Measurements from ENCODE around the gene ALPG. TPM values are rescaled to one million over a fixed set of nuclear protein-coding genes. Genes with fewer than 3 reads are reported as not detected.
"Not testable (repeated sequence)": the region's sequence is repeated elsewhere in the genome, so short reads cannot be mapped to it uniquely, and the experiment has no call there.

ALPG gene
- total RNA-seq, 2 donors from 2014 or later = not detected

DNA sequence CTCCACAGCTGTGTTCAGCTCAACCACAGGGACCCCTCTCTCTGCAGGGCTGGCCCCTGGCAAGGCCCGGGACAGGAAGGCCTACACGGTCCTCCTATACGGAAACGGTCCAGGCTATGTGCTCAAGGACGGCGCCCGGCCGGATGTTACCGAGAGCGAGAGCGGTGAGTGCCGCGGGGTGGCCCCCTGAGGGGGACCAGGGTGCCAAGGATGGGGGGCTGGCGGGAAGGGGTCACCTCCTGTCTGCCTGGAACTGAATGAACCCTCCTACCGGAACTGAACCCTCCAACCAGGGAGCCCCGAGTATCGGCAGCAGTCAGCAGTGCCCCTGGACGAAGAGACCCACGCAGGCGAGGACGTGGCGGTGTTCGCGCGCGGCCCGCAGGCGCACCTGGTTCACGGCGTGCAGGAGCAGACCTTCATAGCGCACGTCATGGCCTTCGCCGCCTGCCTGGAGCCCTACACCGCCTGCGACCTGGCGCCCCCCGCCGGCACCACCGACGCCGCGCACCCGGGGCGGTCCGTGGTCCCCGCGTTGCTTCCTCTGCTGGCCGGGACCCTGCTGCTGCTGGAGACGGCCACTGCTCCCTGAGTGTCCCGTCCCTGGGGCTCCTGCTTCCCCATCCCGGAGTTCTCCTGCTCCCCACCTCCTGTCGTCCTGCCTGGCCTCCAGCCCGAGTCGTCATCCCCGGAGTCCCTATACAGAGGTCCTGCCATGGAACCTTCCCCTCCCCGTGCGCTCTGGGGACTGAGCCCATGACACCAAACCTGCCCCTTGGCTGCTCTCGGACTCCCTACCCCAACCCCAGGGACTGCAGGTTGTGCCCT lies 25.2 kb upstream of the ALPG start:
- peak overlapping the region; percentile 24 to 31 for H3K4me3 Mint-ChIP-seq
- DNase-seq = peak; percentile 28 to 40
- H3K27me3 Mint-ChIP-seq (ENCODE audit: low read depth) = peaks cover 17% of the 10 kb centered on the region
- not testable (repeated sequence) for H3K4me1 Mint-ChIP-seq (ENCODE audit: low read depth); H3K27ac Mint-ChIP-seq; H3K36me3 Mint-ChIP-seq (ENCODE audit: insufficient read depth in 2 of 2); H3K9me3 Mint-ChIP-seq
- ATAC-seq (replicated peaks in 1 of 2) = peak; percentile 74 to 83

DNA sequence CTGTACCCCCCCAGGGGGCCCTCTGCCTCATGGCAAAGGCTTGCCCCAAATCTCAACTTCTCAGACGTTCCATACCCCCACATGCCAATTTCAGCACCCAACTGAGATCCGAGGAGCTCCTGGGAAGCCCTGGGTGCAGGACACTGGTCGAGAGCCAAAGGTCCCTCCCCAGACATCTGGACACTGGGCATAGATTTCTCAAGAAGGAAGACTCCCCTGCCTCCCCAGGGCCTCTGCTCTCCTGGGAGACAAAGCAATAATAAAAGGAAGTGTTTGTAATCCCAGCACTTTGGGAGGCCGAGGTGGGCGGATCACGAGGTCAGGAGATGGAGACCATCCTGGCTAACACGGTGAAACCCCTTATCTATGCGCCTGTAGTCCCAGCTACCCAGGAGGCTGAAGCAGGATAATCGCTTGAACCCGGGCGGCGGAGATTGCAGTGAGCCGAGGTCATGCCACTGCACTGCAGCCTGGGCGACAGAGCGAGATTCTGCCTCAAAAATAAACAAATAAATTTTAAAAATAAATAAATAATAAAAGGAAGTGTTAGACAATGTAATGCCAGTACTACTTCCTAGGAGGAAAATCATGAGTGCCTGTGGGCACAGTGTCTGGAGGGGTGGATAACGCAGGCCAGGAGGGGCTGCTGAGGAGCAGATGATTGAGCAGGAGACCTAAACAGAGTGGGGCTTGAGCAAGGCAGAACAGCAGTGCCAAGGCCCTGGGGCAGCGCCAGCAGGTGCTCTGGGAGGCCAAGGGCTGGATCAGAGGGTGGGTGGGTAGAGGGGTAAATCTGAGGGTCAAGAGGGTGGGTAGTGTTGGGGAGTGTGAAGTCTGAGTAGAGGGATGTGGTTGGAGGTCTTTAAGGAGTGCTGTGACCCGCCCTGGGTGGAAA lies 24.1 kb upstream of the ALPG start:
- Mint-ChIP-seq H3K4me3 (no peak overlapping the region), H3K36me3 (ENCODE audit: insufficient read depth in 2 of 2) (no peaks in the 10 kb centered on the region), H3K27ac (peak overlapping the region; percentile 19), H3K27me3 (ENCODE audit: low read depth) (peaks cover 17% of the 10 kb centered on the region), H3K9me3 (no peaks in the 10 kb centered on the region), H3K4me1 (ENCODE audit: low read depth) (no peaks in the 10 kb centered on the region)
- no peak for DNase-seq
- no peak for ATAC-seq (replicated peaks in 1 of 2)

DNA sequence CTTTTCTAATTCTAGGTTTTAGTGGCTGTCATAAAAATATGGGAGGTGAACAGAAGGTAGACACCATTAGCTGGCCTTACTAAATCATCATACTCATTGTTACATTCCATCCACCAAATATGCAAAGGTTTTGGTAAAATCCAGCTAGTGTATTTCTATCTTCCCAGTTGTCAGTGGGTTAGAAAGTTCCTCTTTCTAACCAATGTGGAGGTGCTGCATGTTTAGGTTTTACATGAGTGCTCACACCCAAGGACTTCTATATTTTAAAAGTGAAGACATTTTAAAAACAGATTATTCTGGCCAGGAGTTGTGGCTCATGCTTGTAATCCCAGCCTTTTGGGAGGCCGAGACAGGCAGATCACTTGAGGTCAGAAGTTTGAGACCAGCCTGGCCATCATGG lies 22.2 kb upstream of the ALPG start:
- Mint-ChIP-seq H3K4me1 (ENCODE audit: low read depth) (no peaks in the 10 kb centered on the region), H3K9me3 (no peaks in the 10 kb centered on the region), H3K27ac (no peak overlapping the region), H3K36me3 (ENCODE audit: insufficient read depth in 2 of 2) (no peaks in the 10 kb centered on the region), H3K4me3 (no peak overlapping the region), H3K27me3 (ENCODE audit: low read depth) (peaks cover 22% of the 10 kb centered on the region)
- ATAC-seq (replicated peaks in 1 of 2) (no peak), DNase-seq (no peak)

DNA sequence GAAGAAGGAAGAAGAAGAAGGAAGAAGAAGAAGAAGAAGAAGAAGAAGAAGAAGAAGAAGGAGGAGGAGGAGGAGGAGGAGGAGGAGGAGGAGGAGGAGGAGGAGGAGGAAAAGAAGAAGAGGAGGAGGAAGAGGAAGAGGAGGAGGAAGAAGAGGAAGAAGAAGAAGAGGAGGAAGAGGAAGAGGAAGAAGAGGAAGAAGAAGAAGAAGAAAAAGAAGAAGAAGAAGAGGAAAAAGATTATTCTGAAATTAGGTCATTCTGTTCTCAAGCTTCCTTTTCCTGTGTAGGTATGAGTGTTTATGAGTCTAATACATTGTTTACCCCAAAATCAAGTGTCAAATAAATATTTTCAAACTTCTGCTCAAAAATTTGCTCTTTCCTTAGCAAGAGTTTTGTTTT lies 21.6 kb upstream of the ALPG start:
- not testable (repeated sequence) for H3K4me3 Mint-ChIP-seq; H3K27ac Mint-ChIP-seq; H3K9me3 Mint-ChIP-seq; H3K4me1 Mint-ChIP-seq (ENCODE audit: low read depth); ATAC-seq (replicated peaks in 1 of 2); H3K36me3 Mint-ChIP-seq (ENCODE audit: insufficient read depth in 2 of 2); DNase-seq
- peaks cover 28% of the 10 kb centered on the region for H3K27me3 Mint-ChIP-seq (ENCODE audit: low read depth)

DNA sequence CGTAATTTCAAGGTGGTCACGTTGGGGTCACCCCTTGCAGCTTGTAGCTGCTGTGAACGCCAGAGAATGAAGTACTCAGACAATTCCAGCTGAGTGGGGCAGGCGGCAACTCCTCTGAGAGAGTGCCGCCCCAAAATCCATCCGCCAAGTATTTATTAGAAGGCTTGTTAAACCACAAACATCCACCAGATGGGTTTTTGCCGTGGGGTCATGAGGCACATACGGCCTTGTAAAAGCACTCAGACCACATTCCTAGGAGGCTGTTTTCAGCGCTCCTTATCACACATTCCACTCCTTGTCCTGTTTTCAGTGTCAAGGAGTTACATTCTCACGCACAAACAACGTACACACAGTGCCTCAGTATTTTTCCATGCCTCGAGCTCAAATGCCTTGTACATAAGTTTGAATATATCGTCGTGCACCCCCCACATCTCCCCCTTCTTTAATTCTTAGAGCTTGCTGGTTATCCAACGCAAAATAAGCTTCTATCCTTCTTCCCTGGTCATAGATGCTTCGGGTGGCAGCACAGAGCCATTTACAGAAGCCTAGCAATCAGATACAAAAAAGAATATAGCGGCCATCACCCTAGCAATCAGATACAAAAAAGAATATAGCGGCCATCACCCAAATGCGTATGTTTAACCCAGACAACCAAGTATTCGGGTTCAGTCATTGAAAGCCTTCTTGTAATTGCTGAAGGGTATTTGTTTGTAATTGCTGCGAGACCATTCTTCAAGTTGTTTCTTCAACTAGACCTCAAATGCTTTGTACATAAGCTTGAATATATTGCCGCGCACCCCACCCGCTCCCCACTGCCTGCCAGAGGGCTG lies 20.8 kb upstream of the ALPG start:
- H3K36me3 Mint-ChIP-seq (ENCODE audit: insufficient read depth in 2 of 2) = no peaks in the 10 kb centered on the region
- ATAC-seq (replicated peaks in 1 of 2) (no peak), DNase-seq (no peak)
- H3K9me3 Mint-ChIP-seq = no peaks in the 10 kb centered on the region
- H3K27me3 Mint-ChIP-seq (ENCODE audit: low read depth) = peaks cover 33% of the 10 kb centered on the region
- H3K4me3 Mint-ChIP-seq = no peak overlapping the region
- H3K4me1 Mint-ChIP-seq (ENCODE audit: low read depth) = no peaks in the 10 kb centered on the region
- no peak overlapping the region for H3K27ac Mint-ChIP-seq

DNA sequence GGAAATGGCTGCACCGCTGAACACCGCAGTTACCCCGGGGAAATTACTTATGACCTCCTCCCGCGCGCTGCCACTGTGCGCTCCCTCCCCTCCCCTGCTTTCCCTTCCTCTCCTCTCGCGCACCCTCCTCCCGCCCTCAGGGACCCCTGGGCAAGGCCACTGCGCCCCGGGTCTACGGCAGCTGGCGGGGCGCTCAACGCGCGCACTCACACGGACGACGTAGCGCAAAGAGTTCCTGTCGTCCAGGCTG lies 20.2 kb upstream of the ALPG start:
- ATAC-seq (replicated peaks in 1 of 2) (no peak), DNase-seq (no peak)
- Mint-ChIP-seq H3K4me1 (ENCODE audit: low read depth) (no peaks in the 10 kb centered on the region), H3K27me3 (ENCODE audit: low read depth) (peaks cover 35% of the 10 kb centered on the region), H3K9me3 (no peaks in the 10 kb centered on the region), H3K36me3 (ENCODE audit: insufficient read depth in 2 of 2) (no peaks in the 10 kb centered on the region), H3K27ac (no peak overlapping the region), H3K4me3 (no peak overlapping the region)

DNA sequence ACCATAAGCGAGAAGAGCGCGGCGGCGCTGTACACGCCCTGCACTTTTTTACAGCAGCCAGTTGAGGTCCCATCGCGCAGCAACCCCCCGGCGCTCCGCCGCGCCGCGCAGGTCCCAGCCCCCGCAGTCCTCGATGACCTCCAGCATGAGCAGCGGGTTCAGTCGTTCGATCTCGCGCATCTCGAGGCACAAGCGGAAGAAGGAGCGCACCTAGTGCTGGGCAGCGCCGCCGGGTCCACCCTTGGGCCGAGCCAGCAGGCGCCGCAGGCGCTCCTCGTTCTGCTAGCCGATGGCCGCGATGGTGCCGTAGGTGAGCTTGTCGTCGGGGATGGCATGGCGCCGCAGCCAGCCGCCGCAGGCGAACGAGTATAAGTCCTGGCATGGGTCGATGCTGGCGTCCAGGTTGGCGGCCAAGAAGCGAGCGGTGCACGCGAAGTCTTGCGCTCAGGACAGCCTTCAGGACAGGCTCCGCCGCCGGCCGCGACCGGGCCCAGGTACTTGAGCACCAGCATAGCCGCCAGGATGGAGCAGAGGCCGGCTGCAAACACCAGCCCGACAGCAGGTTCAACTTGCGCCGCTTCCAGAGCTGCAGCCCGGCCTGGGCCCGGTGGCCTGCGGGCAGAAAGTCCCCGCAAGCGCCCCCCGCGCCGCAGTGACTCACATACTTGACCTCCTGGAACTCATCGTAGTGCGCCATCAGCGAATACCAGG lies 19.7 kb upstream of the ALPG start:
- H3K4me1 Mint-ChIP-seq (ENCODE audit: low read depth) = no peaks in the 10 kb centered on the region
- no peak overlapping the region for H3K27ac Mint-ChIP-seq
- no peaks in the 10 kb centered on the region for H3K9me3 Mint-ChIP-seq
- DNase-seq = no peak
- ATAC-seq (replicated peaks in 1 of 2) = no peak
- peaks cover 35% of the 10 kb centered on the region for H3K27me3 Mint-ChIP-seq (ENCODE audit: low read depth)
- H3K4me3 Mint-ChIP-seq = no peak overlapping the region
- no peaks in the 10 kb centered on the region for H3K36me3 Mint-ChIP-seq (ENCODE audit: insufficient read depth in 2 of 2)

DNA sequence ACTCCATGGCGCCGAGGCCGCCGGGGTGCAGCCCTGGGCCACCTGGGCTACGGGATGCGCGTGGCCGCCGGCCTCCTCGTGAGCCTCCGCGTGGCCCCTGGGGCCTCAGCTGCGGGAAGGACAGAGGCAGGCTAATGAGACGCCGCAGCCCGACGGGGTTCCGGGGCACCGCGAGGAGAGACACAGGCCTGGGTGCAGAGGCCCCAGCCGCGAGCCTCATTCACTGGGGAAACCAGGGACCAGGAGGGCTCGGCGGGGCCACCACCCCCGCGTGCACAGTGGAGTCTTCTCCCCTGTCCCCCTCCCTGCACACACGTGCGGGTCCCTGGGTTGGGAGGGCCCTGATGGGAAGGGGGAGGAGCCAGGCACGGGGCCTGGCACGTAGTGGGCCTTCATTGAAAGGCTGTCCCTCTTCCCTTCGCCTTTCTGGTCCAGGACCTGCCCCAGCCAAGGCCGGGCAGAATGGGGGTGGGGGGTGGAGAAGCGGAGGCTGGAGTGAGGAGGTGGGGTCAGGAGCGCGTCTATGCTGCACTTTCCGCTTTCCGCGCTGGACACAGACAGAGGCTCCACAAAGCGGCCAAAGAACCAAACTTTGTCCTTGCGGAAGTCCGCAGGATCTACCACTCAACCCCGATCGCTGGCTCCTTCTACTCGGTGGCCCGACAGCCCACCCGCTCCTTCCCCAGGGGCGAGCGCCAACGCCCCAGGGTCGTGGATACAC lies 19.0 kb upstream of the ALPG start:
- no peak overlapping the region for H3K27ac Mint-ChIP-seq
- DNase-seq = no peak
- no peaks in the 10 kb centered on the region for H3K9me3 Mint-ChIP-seq
- no peak for ATAC-seq (replicated peaks in 1 of 2)
- H3K4me3 Mint-ChIP-seq = no peak overlapping the region
- no peaks in the 10 kb centered on the region for H3K4me1 Mint-ChIP-seq (ENCODE audit: low read depth)
- no peaks in the 10 kb centered on the region for H3K36me3 Mint-ChIP-seq (ENCODE audit: insufficient read depth in 2 of 2)
- peaks cover 35% of the 10 kb centered on the region for H3K27me3 Mint-ChIP-seq (ENCODE audit: low read depth)

DNA sequence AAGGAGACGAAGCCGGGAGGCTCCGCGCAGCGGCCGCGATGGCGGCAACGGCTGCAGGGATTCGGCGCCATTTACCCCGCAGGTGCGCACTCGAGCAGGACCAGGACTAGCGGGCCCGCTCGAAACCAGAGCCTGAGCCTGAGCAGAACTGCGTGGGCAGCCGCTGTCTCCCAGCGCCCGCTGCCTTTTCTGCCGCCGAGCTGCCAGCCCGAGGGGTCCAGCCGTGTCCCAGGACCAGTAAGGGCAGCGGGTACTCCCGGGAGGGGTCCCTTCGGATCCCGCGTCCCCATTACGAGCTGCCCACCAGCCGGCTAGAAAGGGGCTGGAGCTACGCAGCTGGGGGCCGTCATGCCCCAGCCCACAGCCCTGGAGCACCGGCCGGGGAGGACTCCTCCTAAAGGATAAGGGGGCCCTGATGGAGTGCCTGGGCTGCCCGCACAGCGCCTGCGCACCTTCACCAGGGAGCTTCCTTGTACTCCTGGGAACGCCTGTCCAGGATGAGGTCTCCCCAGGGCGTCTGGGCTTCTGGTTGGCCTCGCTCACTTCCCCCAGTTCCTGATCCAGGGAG lies 18.2 kb upstream of the ALPG start:
- H3K9me3 Mint-ChIP-seq = no peaks in the 10 kb centered on the region
- no peak for DNase-seq
- peaks cover 35% of the 10 kb centered on the region for H3K27me3 Mint-ChIP-seq (ENCODE audit: low read depth)
- no peaks in the 10 kb centered on the region for H3K4me1 Mint-ChIP-seq (ENCODE audit: low read depth)
- ATAC-seq (replicated peaks in 1 of 2) = no peak
- no peak overlapping the region for H3K4me3 Mint-ChIP-seq
- H3K36me3 Mint-ChIP-seq (ENCODE audit: insufficient read depth in 2 of 2) = no peaks in the 10 kb centered on the region
- no peak overlapping the region for H3K27ac Mint-ChIP-seq

DNA sequence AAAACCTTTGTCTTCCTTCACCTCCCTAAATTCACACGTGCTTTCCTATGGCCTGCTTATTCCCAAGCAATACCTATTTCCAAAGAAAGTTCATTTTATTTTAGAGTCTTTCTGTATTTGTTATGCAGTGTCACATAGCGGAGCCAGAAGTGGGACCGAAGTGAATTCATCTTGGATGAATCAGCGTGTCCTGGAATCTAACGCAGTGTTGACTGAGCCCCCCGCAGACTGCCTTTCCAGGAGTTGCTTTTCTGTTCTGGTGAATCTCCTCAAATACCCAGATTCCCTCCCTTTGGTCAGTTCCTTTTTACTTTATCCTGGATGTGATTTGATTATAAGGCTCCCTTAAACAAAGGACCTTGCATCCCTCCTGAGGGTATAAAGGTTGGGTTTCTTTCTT lies 17.3 kb upstream of the ALPG start:
- peaks cover 35% of the 10 kb centered on the region for H3K27me3 Mint-ChIP-seq (ENCODE audit: low read depth)
- ATAC-seq (replicated peaks in 1 of 2) (no peak), DNase-seq (no peak)
- H3K36me3 Mint-ChIP-seq (ENCODE audit: insufficient read depth in 2 of 2) = no peaks in the 10 kb centered on the region
- no peaks in the 10 kb centered on the region for H3K4me1 Mint-ChIP-seq (ENCODE audit: low read depth)
- H3K9me3 Mint-ChIP-seq = no peaks in the 10 kb centered on the region
- no peak overlapping the region for H3K4me3 Mint-ChIP-seq
- no peak overlapping the region for H3K27ac Mint-ChIP-seq

DNA sequence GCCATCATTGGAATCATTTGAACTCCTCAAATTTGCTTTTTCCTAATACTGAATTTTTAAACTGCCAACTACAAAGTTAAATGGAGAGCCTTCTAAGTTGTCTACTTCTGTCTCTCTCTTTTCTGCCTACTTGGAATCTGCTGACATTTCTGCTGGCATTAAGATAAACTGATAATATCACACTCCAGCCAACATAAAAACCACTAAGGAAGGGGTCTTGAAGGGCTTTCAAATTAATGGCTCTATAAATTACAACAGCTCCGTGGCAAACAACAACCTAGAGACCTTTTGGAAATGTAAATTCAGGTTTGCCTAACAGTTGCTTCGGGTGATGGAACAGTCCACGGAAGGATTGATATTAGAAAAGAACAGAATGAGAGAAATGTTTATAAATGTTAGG lies 16.0 kb upstream of the ALPG start:
- ATAC-seq (replicated peaks in 1 of 2) (no peak), DNase-seq (no peak)
- H3K4me1 Mint-ChIP-seq (ENCODE audit: low read depth) = no peaks in the 10 kb centered on the region
- no peaks in the 10 kb centered on the region for H3K36me3 Mint-ChIP-seq (ENCODE audit: insufficient read depth in 2 of 2)
- H3K4me3 Mint-ChIP-seq = no peak overlapping the region
- peaks cover 25% of the 10 kb centered on the region for H3K27me3 Mint-ChIP-seq (ENCODE audit: low read depth)
- no peak overlapping the region for H3K27ac Mint-ChIP-seq
- H3K9me3 Mint-ChIP-seq = no peaks in the 10 kb centered on the region

DNA sequence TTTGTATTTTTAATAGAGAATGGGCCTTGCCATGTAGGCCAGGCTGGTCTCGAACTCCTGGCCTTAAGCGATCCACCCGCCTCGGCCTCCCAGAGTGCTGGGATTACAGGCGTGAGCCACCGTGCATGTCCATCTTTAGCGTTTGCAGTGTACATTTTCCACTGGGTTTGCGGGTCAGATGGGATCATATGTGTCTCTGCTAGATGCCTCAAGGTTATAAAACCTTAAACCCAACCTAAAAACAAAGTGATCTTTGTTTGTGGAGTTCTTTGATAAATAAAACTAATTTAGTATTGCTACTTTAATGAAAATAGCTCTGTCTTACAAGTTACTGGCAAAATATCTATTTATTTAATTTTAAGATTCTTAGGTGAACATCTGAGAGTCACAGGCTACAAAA lies 13.1 kb upstream of the ALPG start:
- Mint-ChIP-seq H3K4me1 (ENCODE audit: low read depth) (no peaks in the 10 kb centered on the region), H3K9me3 (no peaks in the 10 kb centered on the region), H3K27ac (no peak overlapping the region), H3K36me3 (ENCODE audit: insufficient read depth in 2 of 2) (no peaks in the 10 kb centered on the region), H3K4me3 (no peak overlapping the region), H3K27me3 (ENCODE audit: low read depth) (peaks cover 19% of the 10 kb centered on the region)
- ATAC-seq (replicated peaks in 1 of 2) = no peak
- DNase-seq = no peak
